ENCODE data around the gene LRMDA.

LRMDA gene

GRCh38 chr10:76328348-76328747 is 896.9 kb downstream of the LRMDA start:
- no peak for DNase-seq

GRCh38 chr10:76329891-76330575 is 898.6 kb downstream of the LRMDA start:
- peak; percentile 66 for DNase-seq

- no peak for DNase-seq
Measured at GRCh38 chr10:76331742-76332141, 900.3 kb downstream of the LRMDA start.

DNA sequence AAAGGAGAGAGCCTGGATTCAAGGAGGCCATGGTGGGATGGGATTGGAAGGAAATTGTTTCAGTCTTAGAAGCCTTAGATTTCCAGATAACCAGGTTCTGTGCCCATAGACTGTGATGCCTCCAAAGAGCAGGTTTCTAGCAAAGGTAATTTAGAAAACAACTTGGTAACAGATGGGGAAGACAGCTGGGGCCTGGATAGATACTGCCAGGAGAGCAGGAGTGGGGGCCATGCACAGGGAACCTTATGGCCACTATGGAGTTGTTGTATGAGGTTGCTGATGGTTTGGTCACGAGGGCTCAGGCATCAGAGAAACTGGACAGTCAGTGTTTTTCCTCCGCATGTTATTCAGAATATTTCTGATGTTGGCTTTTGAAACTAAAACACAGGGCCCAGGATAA is 901.9 kb downstream of the LRMDA start:
- DNase-seq, result no peak

DNA sequence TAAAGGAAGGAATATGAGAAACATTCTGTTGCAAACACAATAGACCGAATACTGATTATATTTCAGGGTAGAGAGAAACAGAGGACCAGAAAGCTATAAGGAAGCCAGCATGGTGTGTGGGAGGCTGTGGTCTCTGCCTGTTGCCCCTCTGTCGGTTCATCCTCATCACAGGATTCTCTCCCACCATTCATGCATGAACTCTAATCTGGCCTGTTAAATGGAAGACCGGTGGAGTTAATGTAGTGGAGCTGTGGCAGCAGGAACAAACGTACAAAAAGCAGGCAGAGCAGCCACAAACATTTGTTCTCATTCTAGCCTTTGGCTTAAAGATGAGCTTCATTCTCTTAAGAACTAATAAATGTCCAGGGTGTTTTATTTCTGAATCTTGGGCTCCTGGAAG is 902.4 kb downstream of the LRMDA start:
- no peak for DNase-seq

DNA sequence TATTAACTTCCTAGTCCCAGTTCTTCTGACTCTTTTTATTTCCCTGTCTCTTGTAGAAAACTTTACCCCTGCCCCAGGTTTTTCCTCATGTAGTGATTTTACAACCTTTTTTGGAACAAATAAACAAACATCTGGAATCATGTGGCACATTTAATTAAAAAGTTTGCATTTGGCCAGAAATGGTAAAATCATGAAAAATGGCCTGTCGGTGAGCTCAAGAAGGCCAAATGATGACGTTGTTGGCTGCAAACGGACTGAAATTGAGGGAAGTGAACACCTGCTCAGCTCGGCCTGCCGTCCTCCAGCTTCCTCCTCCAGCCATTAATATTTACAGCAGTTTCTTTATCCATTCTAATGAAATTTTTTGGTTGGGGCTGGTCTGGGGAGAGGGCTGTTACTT is 902.8 kb downstream of the LRMDA start:
- no peak for DNase-seq

DNA sequence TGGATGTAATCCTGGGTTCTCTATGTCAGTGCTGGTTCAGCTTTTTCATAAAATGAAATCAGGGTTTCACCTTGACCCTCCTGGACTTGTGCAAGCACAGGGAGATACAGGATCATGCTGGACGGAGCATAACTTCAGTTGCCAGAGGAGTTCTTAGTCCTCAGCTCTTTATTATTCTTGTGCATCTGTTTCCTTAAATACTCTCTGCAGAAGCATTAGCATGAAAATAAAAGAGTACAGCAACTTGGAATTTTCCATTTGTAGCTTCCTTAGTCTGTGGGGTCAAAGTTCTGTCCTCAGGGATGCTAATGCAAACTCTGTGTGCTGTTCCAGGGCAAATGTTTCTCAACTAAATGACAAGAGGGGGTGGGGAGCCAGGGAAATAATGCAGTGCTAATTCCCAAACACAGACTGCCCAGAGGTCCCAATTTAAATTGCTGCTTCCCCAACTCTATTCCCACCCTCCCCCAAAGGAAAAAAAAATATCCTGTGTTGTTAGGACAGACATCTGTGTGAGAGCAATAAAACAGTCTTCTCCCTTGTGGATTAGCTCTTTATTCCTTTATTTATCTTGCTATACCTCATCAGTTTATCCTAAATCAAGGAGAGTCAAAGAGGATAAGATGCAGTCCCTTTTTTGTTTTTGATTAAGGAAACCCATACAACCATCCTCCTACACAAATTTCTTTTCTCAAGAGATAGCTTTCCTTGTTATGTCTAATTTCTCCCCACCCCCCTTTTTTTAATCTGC is 905.0 kb downstream of the LRMDA start:
- DNase-seq, result no peak

- peak; percentile 75 for DNase-seq
Measured at GRCh38 chr10:76337641-76338040, 906.2 kb downstream of the LRMDA start.

DNA sequence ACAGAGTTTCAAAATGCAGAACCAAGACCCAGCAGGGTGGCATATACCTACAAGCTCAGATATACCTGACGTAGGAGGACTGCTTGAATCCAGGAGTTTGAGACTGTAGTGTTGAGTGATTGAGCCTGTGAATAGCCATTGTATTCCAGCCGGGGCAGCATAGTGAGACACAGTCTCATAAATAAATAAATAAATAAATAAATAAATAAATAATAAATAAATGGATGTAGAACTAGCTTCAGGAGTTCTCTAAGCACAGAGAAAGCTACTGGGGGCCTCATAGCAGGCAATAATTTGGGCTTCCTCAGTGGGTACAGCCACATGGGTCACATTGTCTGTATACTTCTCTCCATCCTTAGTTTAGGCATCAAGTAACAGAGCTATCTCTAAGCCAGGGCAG is 906.8 kb downstream of the LRMDA start:
- no peak for DNase-seq

DNA sequence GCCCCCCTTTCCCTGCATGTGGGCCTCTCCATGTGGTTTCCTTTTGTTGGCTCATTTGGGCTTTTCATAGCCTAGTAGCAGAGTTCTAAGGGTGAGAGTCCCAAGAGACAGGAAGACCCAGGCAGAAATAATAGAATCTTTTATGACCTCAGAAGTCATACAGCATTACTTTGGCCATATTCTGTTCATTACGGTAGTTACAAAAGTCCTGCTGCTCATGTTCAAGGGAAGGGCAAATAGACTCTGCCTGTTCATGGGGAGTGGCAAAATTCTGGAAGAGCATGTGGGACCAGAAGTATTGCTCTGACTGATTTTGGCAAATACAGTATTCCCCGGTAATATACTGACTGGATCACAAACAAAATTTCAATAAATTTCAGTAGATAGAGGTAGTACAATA is 910.3 kb downstream of the LRMDA start:
- DNase-seq, result no peak

DNA sequence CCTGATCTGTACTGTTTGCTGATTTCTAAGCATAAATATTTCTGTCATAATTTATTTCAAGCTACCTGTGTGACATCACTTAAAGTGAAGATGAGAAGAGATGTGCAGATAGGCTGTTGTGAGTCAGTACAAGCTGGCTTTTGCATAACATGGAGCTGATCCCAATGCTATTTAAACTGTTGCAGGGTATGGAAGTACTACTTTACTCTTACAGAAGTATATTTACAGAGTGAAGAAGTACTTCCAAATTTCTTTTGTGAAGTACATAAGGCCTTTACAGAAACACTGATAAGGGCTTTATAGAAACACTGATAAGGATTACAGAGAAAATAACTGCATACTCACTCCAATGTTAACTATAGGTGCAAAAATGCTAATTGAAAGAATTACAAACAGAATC is 911.6 kb downstream of the LRMDA start:
- DNase-seq, result no peak

DNA sequence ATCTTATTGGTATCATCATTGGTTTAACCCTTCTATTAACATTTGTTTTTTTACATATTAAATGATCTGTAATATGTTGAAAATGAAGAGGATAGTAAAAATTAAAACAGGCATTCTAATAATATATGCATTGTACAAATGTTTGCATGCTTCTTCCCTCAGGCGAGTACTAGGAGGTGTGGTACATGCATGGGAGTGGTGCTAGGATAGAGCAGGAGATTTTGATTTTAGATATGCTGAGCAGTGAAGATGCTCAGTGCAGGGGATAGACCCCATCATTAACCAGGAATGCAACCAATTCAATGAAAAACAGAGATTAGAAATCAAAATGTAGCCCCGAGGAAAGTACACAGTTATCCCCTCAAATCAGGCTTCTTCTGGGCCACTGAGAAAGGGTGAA is 916.4 kb downstream of the LRMDA start:
- no peak for DNase-seq

- DNase-seq, result peak; percentile 79
Measured at GRCh38 chr10:76350583-76350982, 919.2 kb downstream of the LRMDA start.

- peak; percentile 82 for DNase-seq
Measured at GRCh38 chr10:76352300-76352699, 920.9 kb downstream of the LRMDA start.

DNA sequence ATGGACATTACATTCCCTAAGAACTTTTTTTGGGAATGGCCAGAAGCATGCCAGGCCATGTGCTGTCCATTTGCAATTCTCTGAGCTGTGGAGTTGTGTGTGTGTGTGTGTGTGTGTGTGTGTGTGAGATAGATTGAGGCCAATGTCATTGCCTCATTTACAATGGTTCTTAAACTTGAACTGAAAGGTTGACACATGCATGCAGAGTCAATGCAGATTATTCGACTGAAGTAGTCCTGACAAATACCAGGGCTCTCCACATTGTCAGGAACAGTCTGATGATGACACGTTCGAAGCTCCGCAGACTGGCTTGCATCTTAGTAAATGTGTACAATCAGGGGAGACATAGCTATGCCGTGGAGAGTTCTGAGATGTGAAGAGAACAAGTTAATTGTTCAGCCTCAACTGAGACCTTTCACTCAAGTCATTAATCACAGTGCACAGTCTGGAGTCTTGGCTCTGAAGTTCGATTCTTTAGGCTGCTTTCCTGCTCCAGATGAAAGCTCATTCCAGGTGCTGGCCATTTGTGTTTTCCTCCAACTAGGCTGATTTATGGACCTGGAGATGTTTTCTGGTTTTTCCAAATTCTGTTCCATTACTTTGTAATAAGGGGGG is 921.9 kb downstream of the LRMDA start:
- DNase-seq, result peak; percentile 98

GRCh38 chr10:76354212-76354738 is 922.9 kb downstream of the LRMDA start:
- no peak for DNase-seq

GRCh38 chr10:76354921-76355320 is 923.5 kb downstream of the LRMDA start:
- no peak for DNase-seq

DNA sequence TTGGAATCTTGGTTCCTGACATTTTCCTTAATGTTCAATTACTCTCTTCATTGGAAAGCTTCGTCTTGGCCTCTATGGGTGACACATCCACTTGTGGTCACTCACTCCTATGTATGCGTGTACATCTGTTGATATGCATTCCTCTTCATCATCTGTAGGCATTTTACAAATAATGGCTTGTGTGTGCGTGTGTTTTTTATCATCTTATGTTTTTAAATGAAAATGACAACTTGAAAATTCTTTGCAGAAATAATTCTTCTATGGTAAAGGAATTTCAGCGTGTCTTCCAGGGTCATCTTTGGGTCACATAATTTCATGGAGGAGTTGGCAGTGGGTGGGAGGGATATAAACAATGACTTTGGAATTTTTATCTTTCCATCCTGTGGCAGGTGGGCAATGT is 925.1 kb downstream of the LRMDA start:
- DNase-seq, result peak; percentile 77

GRCh38 chr10:76357726-76358415 is 926.4 kb downstream of the LRMDA start:
- DNase-seq, result no peak

- DNase-seq, result peak; percentile 38
Measured at GRCh38 chr10:76358743-76359395, 927.4 kb downstream of the LRMDA start.

DNA sequence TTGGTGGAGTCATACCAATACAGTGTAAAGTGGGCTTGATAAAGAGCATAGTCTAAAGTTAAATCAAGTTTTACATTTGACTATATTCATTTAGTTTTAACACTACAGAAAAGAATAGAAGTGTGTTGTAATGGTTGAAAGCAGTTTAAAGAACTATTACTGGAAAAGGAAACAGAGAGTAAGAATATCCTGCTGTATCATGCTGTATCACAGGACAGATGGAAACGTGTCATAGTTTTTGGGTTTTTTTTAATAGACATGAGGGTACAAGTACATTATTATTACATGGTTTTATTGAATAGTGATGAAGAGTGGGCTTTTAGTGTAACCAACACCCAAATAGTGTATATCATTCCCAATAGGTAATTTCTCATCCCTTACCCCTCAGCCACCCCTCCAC is 944.3 kb downstream of the LRMDA start:
- DNase-seq, result no peak

DNA sequence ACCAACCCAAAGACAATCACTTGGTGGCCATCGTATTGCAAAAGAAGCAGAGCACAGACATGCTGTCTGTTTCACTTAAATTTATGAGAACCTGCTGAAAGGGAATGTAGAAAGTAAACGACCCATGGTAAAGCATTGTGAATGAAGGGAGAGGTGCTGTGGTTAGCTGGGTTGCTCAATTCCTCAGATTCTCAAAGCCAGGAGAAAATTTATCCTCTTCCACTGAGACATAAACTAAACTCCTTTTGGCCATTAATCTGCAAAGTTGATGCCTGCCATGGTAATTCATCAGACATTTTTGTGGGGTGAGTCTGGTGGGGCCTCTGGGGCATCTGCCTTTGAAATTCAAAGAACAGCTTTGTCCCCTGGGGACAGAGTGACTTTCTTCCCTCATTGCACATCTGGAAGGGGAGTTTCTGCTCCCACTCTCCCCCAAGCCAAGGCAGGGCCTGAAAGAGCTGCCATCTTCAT is 951.0 kb downstream of the LRMDA start:
- peak; percentile 99 for DNase-seq

Measured in fibroblast of skin of abdomen (primary cell).